Activated CD8-positive, alpha-beta T cell treated with anti-CD3 and anti-CD28 coated beads for 36 hours (primary cell): ENCODE measurements around the gene SUGCT. TPM values are rescaled to one million over a fixed set of nuclear protein-coding genes. Genes with fewer than 3 reads are reported as not detected.

Source experiments
- ATAC-seq: fragments of 200-7000 bp; cut with Tn5 transposase; one replicate; pipeline ENCODE4 v1.10.0; 2021; ENCODE audit warnings: mild to moderate bottlenecking, moderate library complexity
- CTCF ChIA-PET: fragments of 350-600 bp; sonication (Branson Sonifier 250); formaldehyde crosslinking; loops from one replicate; lab custom pipeline; 2021; ENCODE audit warnings: antibody characterized with exemption; lab: Charles Lee
- POLR2A ChIA-PET: fragments of 350-600 bp; sonication (Branson Sonifier 250); formaldehyde crosslinking; loops from one replicate; lab custom pipeline; 2021; ENCODE audit warnings: antibody characterized with exemption; lab: Charles Lee
- DNase-seq: peaks from one replicate; pipeline ENCODE4 v3.0.0-alpha.2; 2020
- H3K27ac Mint-ChIP-seq: one replicate; pipeline ENCODE4 v1.8.0; 2021; ENCODE audit warnings: mild to moderate bottlenecking, mixed read lengths
- H3K27me3 Mint-ChIP-seq: one replicate; pipeline ENCODE4 v1.8.0; 2021; ENCODE audit warnings: mixed read lengths
- H3K36me3 Mint-ChIP-seq: one replicate; pipeline ENCODE4 v1.8.0; 2021; ENCODE audit warnings: low read depth, mixed read lengths
- H3K4me1 Mint-ChIP-seq: one replicate; pipeline ENCODE4 v1.8.0; 2021; ENCODE audit warnings: low read depth, mixed read lengths
- H3K4me3 Mint-ChIP-seq: one replicate; pipeline ENCODE4 v1.8.0; 2021; ENCODE audit warnings: mild to moderate bottlenecking, moderate library complexity, mixed read lengths
- H3K9me3 Mint-ChIP-seq: one replicate; pipeline ENCODE4 v1.8.0; 2021; ENCODE audit warnings: mixed read lengths
- CTCF ChIP-seq: fragments of 200-600 bp; IDR thresholded peaks from one replicate; pipeline ENCODE4 v1.8.0; 2022; ENCODE audit warnings: antibody characterized with exemption, mild to moderate bottlenecking
- intact Hi-C: fragments of 100-400 bp; cut with micrococcal nuclease; formaldehyde crosslinking; loops from one replicate; pipeline ENCODE4 v1.10.0; 2022
- total RNA-seq, 2 experiments: library from RNA; stranded (reverse); gene quantifications; one replicate each; pipeline ENCODE4 v1.2.3, GENCODE V29; 2021

The SUGCT gene
- total RNA-seq, 2 experiments from 2014 or later: 1.6 to 2.0 TPM

- DNase-seq (no peak), ATAC-seq (no peak)
- ChIA-PET CTCF (interaction anchor here (1.6 kb wide), 1 partner anchor 84 kb away, joined by 5 read pairs; no protein-coding TSS in a partner anchor), POLR2A (no interaction called here)
- Mint-ChIP-seq H3K9me3 (no peaks in the 10 kb centered on the region), H3K4me3 (no peak overlapping the region), H3K36me3 (no peaks in the 10 kb centered on the region), H3K27me3 (peaks cover 1% of the 10 kb centered on the region), H3K27ac (no peak overlapping the region), H3K4me1 (peaks cover 4% of the 10 kb centered on the region)
- no peak for TF ChIP-seq CTCF
- intact Hi-C loops: no loop called here
Observed at GRCh38 chr7:40316176-40316575, 181.4 kb downstream of the SUGCT start.

GRCh38 chr7:40324914-40325313 lies 190.1 kb downstream of the SUGCT start:
- Mint-ChIP-seq H3K4me3 (no peak overlapping the region), H3K27me3 (peaks cover 1% of the 10 kb centered on the region), H3K4me1 (no peaks in the 10 kb centered on the region), H3K9me3 (no peaks in the 10 kb centered on the region), H3K27ac (no peak overlapping the region), H3K36me3 (no peaks in the 10 kb centered on the region)
- no peak for TF ChIP-seq CTCF
- ChIA-PET POLR2A (no interaction called here), CTCF (no interaction called here)
- no peak for DNase-seq
- intact Hi-C loops: loop anchor here (10.0 kb wide), 1 partner anchor 380 kb away; no protein-coding TSS in a partner anchor
- ATAC-seq: no peak

GRCh38 chr7:40327113-40327512 lies 192.3 kb downstream of the SUGCT start:
- POLR2A ChIA-PET: no interaction called here
- CTCF ChIA-PET: interaction anchor here (1.7 to 2.5 kb wide), 2 partner anchors 94 to 278 kb away, joined by 8 to 10 read pairs; no protein-coding TSS in a partner anchor
- intact Hi-C loops: loop anchor here (10.0 kb wide), 1 partner anchor 378 kb away; no protein-coding TSS in a partner anchor

GRCh38 chr7:40327873-40328272 lies 193.1 kb downstream of the SUGCT start:
- no peak overlapping the region for H3K4me3 Mint-ChIP-seq
- POLR2A ChIA-PET: no interaction called here
- H3K4me1 Mint-ChIP-seq: no peaks in the 10 kb centered on the region
- ATAC-seq: no peak
- H3K27me3 Mint-ChIP-seq: no peaks in the 10 kb centered on the region
- no peak for TF ChIP-seq CTCF
- H3K9me3 Mint-ChIP-seq: no peaks in the 10 kb centered on the region
- intact Hi-C loops: loop anchor here (10.0 kb wide), 1 partner anchor 377 kb away; no protein-coding TSS in a partner anchor
- no peak overlapping the region for H3K27ac Mint-ChIP-seq
- DNase-seq: no peak
- CTCF ChIA-PET: interaction anchor here (1.1 to 2.5 kb wide), 3 partner anchors 277 to 316 kb away, joined by 3 to 10 read pairs (median 4); no protein-coding TSS in a partner anchor
- H3K36me3 Mint-ChIP-seq: no peaks in the 10 kb centered on the region

More at GRCh38 chr7:40327113-40327512, 192.3 kb downstream of the SUGCT start:
- H3K27me3 Mint-ChIP-seq: no peaks in the 10 kb centered on the region
- H3K4me1 Mint-ChIP-seq: no peaks in the 10 kb centered on the region
- H3K9me3 Mint-ChIP-seq: no peaks in the 10 kb centered on the region
- no peak overlapping the region for H3K4me3 Mint-ChIP-seq
- H3K27ac Mint-ChIP-seq: no peak overlapping the region
- DNase-seq (no peak), ATAC-seq (no peak)
- no peak for TF ChIP-seq CTCF
- no peaks in the 10 kb centered on the region for H3K36me3 Mint-ChIP-seq

GRCh38 chr7:40329601-40330153 lies 194.9 kb downstream of the SUGCT start:
- DNase-seq (no peak), ATAC-seq (no peak)
- CTCF ChIA-PET: interaction anchor here (1.2 to 2.6 kb wide), 3 partner anchors 275 to 1376 kb away, joined by 3 to 9 read pairs (median 3); no protein-coding TSS in a partner anchor
- TF ChIP-seq CTCF: peak; percentile 79
- no peak overlapping the region for H3K27ac Mint-ChIP-seq
- no peaks in the 10 kb centered on the region for H3K4me1 Mint-ChIP-seq
- H3K36me3 Mint-ChIP-seq: no peaks in the 10 kb centered on the region
- POLR2A ChIA-PET: no interaction called here
- no peaks in the 10 kb centered on the region for H3K9me3 Mint-ChIP-seq
- H3K4me3 Mint-ChIP-seq: no peak overlapping the region
- no peaks in the 10 kb centered on the region for H3K27me3 Mint-ChIP-seq
- intact Hi-C loops: loop anchor here (2.0 to 10.0 kb wide), 2 partner anchors 275 to 375 kb away; no protein-coding TSS in a partner anchor
